ENCODE data around the gene INSYN2B. TPM values are rescaled to one million over a fixed set of nuclear protein-coding genes. Genes with fewer than 3 reads are reported as not detected.

The INSYN2B gene
- total and polyA plus RNA-seq, 2 of the 4 experiments (the other 2 are of a cell fraction), result 9.1 to 33.5 TPM

DNA sequence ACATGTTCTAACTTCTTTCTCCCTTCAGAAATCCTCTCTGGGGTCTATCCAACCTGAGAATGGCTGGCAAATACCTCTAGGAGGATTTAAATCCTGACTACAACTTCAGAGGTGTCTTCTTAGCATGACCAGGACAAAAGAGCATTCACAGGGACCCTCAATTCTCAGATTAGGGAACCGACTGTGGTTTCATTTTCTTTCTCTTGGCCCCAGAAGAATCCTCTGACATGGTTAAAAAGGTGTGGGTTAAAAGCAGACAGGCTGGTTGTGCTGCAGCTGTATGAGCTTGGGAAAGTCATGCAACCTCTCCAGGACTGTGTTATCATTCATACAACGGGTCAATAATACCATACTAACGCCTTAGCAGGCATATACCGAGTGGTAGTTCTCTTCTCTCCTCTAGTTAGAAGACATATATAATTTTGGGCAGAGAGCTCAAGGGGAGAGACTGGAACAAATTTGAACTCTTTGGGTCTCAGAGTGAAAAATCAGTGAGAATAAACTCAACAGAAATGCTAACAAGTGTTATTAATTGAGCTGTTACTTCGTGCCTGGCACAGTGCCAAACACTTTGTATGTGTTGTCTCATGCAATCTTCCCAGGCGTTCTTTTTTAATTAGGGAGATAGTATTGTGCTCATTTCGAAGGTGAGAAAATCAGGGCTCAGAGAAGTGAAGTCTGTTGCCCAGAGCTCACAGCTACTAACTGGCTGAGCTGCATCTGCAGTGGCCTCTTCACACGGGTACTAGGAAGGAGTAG lies 35.2 kb downstream of the INSYN2B start:
- CTCF ChIA-PET, result interaction anchor here (0.6 to 1.1 kb wide), 3 partner anchors 35 to 1468 kb away, joined by 3 to 5 read pairs (median 4); partner anchors contain the start of gene INSYN2B
- H3K79me1 ChIP-seq (ENCODE audit: low read depth in 1 of 2, low read length in 2 of 2), result peaks cover 23 to 59% of the 10 kb centered on the region in 2 experiments; a peak in 3 of 4 replicates
- H2AK5ac ChIP-seq (ENCODE audit: low read depth, low read length), result peak overlapping the region; percentile 65; the same call in 1 of the 2 replicates
- H3K4me1 ChIP-seq (ENCODE audit: control insufficient read depth, insufficient read depth, low read length), result peaks cover 14% of the 10 kb centered on the region
- no peaks in the 10 kb centered on the region for H3K27me3 ChIP-seq (ENCODE audit: control insufficient read depth, insufficient read depth, low read length)
- peak overlapping the region; percentile 91 for H3K27ac ChIP-seq (ENCODE audit: insufficient read depth, low read length)
- 40% methylated on average over 3 of the region's 8 CpGs; no CpG with 5 or more reads in 1 of the 2 experiments for whole genome bisulfite sequencing, 2 experiments (ENCODE audit: extremely low coverage in 2 of 2, insufficient read length in 1 of 2)
- H4K8ac ChIP-seq (ENCODE audit: low read depth in 2 of 2, low read length in 2 of 2), result peak overlapping the region; percentile 19 to 87; a peak in 3 of 4 replicates
- no peaks in the 10 kb centered on the region for H3K36me3 ChIP-seq (ENCODE audit: control insufficient read depth, insufficient read depth, low read length)
- H3K4me2 ChIP-seq (ENCODE audit: low read depth, low read length), result peak overlapping the region; percentile 66
- DNase-seq, result peak; percentile 21
- intact Hi-C loops (cut with micrococcal nuclease) (loop anchor here (10.0 kb wide), 1 partner anchor 140 kb away; no protein-coding TSS in a partner anchor), dilution Hi-C loops (cut with HindIII; ENCODE audit: low sequenced_read_pairs, unreplicated experiment) (no loop called here), in situ Hi-C loops (cut with MboI; ENCODE audit: low sequenced_read_pairs) (no loop called here)
- peak overlapping the region; percentile 68 for H3K18ac ChIP-seq (ENCODE audit: low read depth, low read length)
- H3K4me3 ChIP-seq (ENCODE audit: insufficient read depth, low read depth, low read length), result peak overlapping the region; percentile 2; the same call in 1 of the 2 replicates
- no peaks in the 10 kb centered on the region for H3K9me3 ChIP-seq (ENCODE audit: control insufficient read depth, insufficient read depth, low read length)
- peaks cover 21% of the 10 kb centered on the region for H3K9me1 ChIP-seq (ENCODE audit: insufficient read depth, low read length)
- no peak for ATAC-seq (ENCODE audit: low read depth)
- peak overlapping the region; percentile 44 for H3K23ac ChIP-seq (ENCODE audit: low read depth, low read length)
- H4K91ac ChIP-seq (ENCODE audit: insufficient read depth, low read depth, low read length), result peak overlapping the region; percentile 85
- H2BK20ac ChIP-seq (ENCODE audit: low read depth, low read length), result peak overlapping the region; percentile 68
- peak overlapping the region; percentile 28 for H3K9ac ChIP-seq (ENCODE audit: low read depth, low read length)
- H2BK5ac ChIP-seq (ENCODE audit: low read depth, low read length, poor library complexity, severe bottlenecking), result peak overlapping the region; percentile 85
- H4K5ac ChIP-seq (ENCODE audit: low read depth, low read length), result peak overlapping the region; percentile 73
- H3K4ac ChIP-seq (ENCODE audit: low read depth, low read length), result peak overlapping the region; percentile 92
- peak overlapping the region; percentile 89 for H2AFZ ChIP-seq (replicated peaks; ENCODE audit: low read length, poor library complexity)
- BruUV-seq (replicated peaks), result no TSS peak
- peak overlapping the region; percentile 94 for H2BK120ac ChIP-seq (ENCODE audit: low read depth, low read length)
- H3K14ac ChIP-seq (replicated peaks; ENCODE audit: low read depth, low read length), result peak overlapping the region; percentile 65
- peak overlapping the region; percentile 39 for H2AK9ac ChIP-seq (replicated peaks; ENCODE audit: low read depth, low read length, poor library complexity)
- POLR2A ChIA-PET (ENCODE audit: unreplicated experiment), result interaction anchor here (1.0 kb wide), 1 partner anchor 10 kb away, joined by 3 read pairs; no protein-coding TSS in a partner anchor
- H4K20me1 ChIP-seq (ENCODE audit: insufficient read depth, low read length), result no peaks in the 10 kb centered on the region
- H2BK15ac ChIP-seq (ENCODE audit: low read depth, low read length), result peak overlapping the region; percentile 22; the same call in 2 of the 3 replicates
- peak overlapping the region; percentile 34; the same call in 1 of the 2 replicates for H3K56ac ChIP-seq (ENCODE audit: extremely low read depth, insufficient read depth, low read length)
- TF ChIP-seq SMC3 (IDR thresholded peaks at IDR 0.05; ENCODE audit: low read depth, low read length), result no peak
- TF ChIP-seq NFE2L2 (IDR thresholded peaks at IDR 0.05; ENCODE audit: low read depth, low read length), result no peak
- no peak for TF ChIP-seq RFX5 (IDR thresholded peaks at IDR 0.05; ENCODE audit: low read depth, low read length)
- TF ChIP-seq POLR2A (IDR thresholded peaks at IDR 0.05; ENCODE audit: low read depth, low read length), result no peak
- no peak for TF ChIP-seq BHLHE40 (IDR thresholded peaks at IDR 0.05; ENCODE audit: low read depth, low read length)
- no peak for TF ChIP-seq RCOR1 (IDR thresholded peaks at IDR 0.05; ENCODE audit: insufficient replicate concordance, low read length)
- TF ChIP-seq RAD21 (IDR thresholded peaks at IDR 0.05; ENCODE audit: low read length), result no peak
- no peak for TF ChIP-seq MXI1 (IDR thresholded peaks at IDR 0.05; ENCODE audit: borderline replicate concordance, low read depth, low read length)
- TF ChIP-seq, protein P1, sequence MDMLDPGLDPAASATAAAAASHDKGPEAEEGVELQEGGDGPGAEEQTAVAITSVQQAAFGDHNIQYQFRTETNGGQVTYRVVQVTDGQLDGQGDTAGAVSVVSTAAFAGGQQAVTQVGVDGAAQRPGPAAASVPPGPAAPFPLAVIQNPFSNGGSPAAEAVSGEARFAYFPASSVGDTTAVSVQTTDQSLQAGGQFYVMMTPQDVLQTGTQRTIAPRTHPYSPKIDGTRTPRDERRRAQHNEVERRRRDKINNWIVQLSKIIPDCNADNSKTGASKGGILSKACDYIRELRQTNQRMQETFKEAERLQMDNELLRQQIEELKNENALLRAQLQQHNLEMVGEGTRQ (IDR thresholded peaks at IDR 0.05; ENCODE audit: low read depth, low read length), result no peak
- no peak for TF ChIP-seq CHD1 (IDR thresholded peaks at IDR 0.05; ENCODE audit: low read depth, low read length)
- TF ChIP-seq MAZ (IDR thresholded peaks at IDR 0.05; ENCODE audit: borderline replicate concordance, low read depth, low read length), result no peak
- no peak for TF ChIP-seq MAFK (IDR thresholded peaks at IDR 0.05; ENCODE audit: low read depth, low read length)
- no peak for TF ChIP-seq FOS (IDR thresholded peaks at IDR 0.05; ENCODE audit: low read depth, low read length)
- TF ChIP-seq, protein P2, sequence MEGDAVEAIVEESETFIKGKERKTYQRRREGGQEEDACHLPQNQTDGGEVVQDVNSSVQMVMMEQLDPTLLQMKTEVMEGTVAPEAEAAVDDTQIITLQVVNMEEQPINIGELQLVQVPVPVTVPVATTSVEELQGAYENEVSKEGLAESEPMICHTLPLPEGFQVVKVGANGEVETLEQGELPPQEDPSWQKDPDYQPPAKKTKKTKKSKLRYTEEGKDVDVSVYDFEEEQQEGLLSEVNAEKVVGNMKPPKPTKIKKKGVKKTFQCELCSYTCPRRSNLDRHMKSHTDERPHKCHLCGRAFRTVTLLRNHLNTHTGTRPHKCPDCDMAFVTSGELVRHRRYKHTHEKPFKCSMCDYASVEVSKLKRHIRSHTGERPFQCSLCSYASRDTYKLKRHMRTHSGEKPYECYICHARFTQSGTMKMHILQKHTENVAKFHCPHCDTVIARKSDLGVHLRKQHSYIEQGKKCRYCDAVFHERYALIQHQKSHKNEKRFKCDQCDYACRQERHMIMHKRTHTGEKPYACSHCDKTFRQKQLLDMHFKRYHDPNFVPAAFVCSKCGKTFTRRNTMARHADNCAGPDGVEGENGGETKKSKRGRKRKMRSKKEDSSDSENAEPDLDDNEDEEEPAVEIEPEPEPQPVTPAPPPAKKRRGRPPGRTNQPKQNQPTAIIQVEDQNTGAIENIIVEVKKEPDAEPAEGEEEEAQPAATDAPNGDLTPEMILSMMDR (conservative IDR thresholded peaks at IDR 0.05; ENCODE audit: low read depth, low read length), result no peak
- no peak for TF ChIP-seq CEBPB (IDR thresholded peaks at IDR 0.05; ENCODE audit: low read depth, low read length)
